GM12892 (cell line): ENCODE measurements around the gene METTL8.
A peak's percentile ranks its signal among the peaks of the same experiment; 100 is the strongest.
"Not testable (repeated sequence)": the region's sequence is repeated elsewhere in the genome, so short reads cannot be mapped to it uniquely, and the experiment has no call there.

ENCODE experiments used
- DNase-seq: peaks from one replicate; pipeline ENCODE4 v3.0.0; 2011; ENCODE audit not compliant: insufficient read length
- FAIRE-seq: peaks from 2 replicates; lab custom pipeline; 2011; peaks lifted over from hg19 to GRCh38; lab: Jason Lieb, UNC
- POLR2A ChIP-seq: IDR thresholded peaks from 2 replicates; pipeline ENCODE4 v1.6.1; 2011; ENCODE audit warnings: low read depth, low read length, control low read depth
- POLR2AphosphoS5 ChIP-seq: IDR thresholded peaks from 2 replicates; pipeline ENCODE4 v1.6.1; 2011; ENCODE audit warnings: low read depth, low read length, control low read depth
- TAF1 ChIP-seq: IDR thresholded peaks from 2 replicates; pipeline ENCODE4 v1.6.1; 2011; ENCODE audit warnings: low read depth, mild to moderate bottlenecking, control low read depth, low read length, borderline replicate concordance

Gene METTL8

DNA sequence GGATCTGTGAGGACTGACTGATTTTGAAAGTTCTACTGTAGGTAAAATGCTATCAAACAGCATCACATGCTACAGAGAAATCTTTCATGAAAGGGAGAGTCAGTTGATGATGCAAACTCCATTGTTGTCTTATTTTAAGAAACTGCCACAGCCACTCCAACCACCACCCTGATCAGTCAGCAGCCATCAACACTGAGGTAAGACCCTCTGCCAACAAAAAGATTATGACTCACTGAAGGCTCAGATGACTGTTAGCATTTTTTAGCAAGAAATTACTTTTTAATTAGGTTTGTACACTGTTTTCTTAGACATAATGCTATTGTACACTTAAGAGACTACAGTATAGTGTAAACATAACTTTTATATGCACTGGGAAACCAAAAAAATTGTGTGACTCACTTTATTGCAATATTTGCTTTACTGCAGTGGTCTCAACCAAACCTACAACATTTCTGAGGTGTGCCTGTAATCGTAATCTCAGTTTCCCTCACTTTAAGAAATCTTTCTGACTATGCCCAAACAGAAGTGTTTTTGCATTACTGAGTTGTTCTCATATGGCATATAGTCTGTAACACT, 42.8 kb downstream of the METTL8 start:
- FAIRE-seq (no peak), DNase-seq (no peak)
- TF ChIP-seq POLR2AphosphoS5 (no peak), TAF1 (no peak), POLR2A (no peak)

- TF ChIP-seq POLR2AphosphoS5 = no peak
- TF ChIP-seq POLR2A = no peak
- no peak for TF ChIP-seq TAF1
- DNase-seq = no peak
- no peak for FAIRE-seq
These were observed 44.0 kb downstream of the METTL8 start for GRCh38 chr2:171389780-171390179.

- DNase-seq (no peak), FAIRE-seq (peak; percentile 76)
These were observed 44.5 kb downstream of the METTL8 start for GRCh38 chr2:171389325-171389724.

GRCh38 chr2:171387052-171387451, 46.7 kb downstream of the METTL8 start:
- DNase-seq (no peak), FAIRE-seq (peak; percentile 40)
- TF ChIP-seq POLR2AphosphoS5 (no peak), TAF1 (no peak), POLR2A (no peak)

More at GRCh38 chr2:171389325-171389724, 44.5 kb downstream of the METTL8 start:
- TF ChIP-seq TAF1 = no peak
- no peak for TF ChIP-seq POLR2A
- TF ChIP-seq POLR2AphosphoS5 = no peak

- FAIRE-seq = no peak
These were observed 47.2 kb downstream of the METTL8 start for GRCh38 chr2:171386627-171387026.

GRCh38 chr2:171383134-171383533, 50.7 kb downstream of the METTL8 start:
- TF ChIP-seq POLR2AphosphoS5 = no peak
- no peak for TF ChIP-seq TAF1
- TF ChIP-seq POLR2A = no peak
- no peak for FAIRE-seq

More at GRCh38 chr2:171386627-171387026, 47.2 kb downstream of the METTL8 start:
- no peak for TF ChIP-seq POLR2AphosphoS5
- no peak for TF ChIP-seq POLR2A
- no peak for TF ChIP-seq TAF1
- no peak for DNase-seq

DNA sequence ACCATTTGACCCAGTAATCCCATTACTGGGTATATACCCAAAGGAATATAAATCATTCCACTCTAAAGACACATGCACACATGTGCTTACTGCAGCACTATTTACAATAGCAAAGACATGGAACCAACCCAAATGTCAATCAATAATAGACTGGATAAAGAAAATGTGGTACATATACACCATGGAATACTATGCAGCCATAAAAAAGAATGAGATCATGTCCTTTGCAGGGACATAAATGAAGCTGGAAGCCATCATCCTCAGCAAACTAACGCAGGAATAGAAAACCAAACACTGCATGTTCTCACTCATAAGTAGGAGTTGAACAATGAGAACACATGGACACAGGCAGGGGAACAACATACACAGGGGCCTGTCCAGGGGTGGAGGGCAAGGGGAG, 51.6 kb downstream of the METTL8 start:
- not testable (repeated sequence) for FAIRE-seq, DNase-seq

More at GRCh38 chr2:171383134-171383533, 50.7 kb downstream of the METTL8 start:
- DNase-seq = no peak

- not testable (repeated sequence) for FAIRE-seq
These were observed 55.9 kb downstream of the METTL8 start for GRCh38 chr2:171377852-171378251.

DNA sequence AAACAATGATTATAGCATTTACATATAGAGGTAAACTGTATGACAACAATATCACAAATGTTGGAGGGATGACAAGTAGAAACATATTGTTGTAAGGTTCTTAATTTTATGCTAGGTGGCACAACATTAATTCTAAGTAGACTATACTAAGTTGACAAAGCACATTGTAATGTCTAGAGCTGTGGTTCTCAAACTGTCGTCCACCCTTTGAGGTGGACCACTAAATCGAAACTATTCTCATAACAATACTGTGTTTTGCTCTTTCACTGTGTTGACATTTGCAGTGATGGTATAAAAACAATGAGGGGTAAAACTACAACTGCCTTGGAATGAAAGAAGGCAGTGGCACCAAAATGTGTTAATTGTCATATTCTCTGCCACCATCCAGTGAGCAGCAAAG, 66.1 kb downstream of the METTL8 start:
- FAIRE-seq (no peak), DNase-seq (no peak)
- TF ChIP-seq POLR2A (no peak), POLR2AphosphoS5 (no peak), TAF1 (no peak)

More at GRCh38 chr2:171377852-171378251, 55.9 kb downstream of the METTL8 start:
- not testable (repeated sequence) for DNase-seq

DNA sequence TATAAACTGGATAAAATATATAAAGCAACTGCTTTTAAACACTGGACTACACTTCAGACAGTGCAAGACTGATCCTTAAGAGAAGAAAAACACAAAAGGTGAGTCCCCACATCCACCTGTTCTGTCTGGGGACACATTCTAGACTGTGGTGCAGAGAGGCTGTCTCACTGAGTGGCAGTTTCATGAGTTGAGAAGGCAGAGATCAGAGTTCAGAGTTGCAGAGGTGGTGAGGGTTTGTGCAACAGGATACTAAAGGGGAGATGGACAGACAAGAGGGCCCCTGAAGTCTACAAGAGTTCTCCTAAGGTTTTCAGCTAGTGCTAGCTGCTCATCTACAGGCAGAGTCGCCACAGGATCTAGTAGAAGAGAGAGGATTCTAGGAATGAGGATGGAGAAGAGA, 68.0 kb downstream of the METTL8 start:
- FAIRE-seq = no peak
- no peak for DNase-seq
- TF ChIP-seq POLR2AphosphoS5 (no peak), POLR2A (no peak), TAF1 (no peak)

DNA sequence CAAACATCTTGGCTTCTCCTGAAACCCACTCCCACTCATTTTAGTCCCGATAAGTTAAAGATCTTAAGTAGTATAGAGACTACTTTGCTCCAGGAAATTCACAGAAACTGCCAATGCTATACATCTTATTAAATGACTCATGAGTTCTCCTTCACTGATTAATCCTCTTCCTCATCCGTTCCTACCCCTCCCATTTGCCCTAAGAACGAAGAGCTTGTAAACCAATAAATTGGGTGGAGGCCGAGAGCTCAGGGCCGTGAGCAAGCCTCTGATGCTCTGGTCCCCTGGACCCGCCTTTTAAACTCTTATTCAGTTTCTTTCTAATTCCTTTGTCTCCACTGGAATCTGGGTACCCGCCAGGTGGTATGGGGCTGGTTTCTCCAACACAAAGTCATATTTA, 68.6 kb downstream of the METTL8 start:
- TF ChIP-seq POLR2AphosphoS5 (no peak), TAF1 (no peak), POLR2A (no peak)
- FAIRE-seq (peak; percentile 63), DNase-seq (no peak)

DNA sequence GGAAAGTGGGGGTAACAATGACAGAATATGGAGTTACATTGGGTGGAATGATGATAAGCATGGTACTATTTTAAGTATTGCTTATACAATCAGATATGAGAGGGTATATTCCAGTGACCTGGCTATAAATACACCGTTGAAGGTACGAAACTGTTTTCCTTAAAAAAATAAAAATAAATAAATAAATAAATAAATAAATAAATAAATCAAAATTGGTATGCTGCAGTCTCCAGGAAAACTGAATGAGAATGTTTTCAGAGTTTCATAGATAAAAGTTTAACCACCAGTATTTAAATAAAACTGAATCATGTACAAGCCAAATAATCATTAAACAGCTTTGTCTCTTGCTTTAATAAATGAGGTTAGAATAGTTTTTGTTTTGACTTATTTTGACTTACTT, 71.4 kb downstream of the METTL8 start:
- FAIRE-seq (no peak), DNase-seq (no peak)
- TF ChIP-seq POLR2A = no peak
- TF ChIP-seq TAF1 = no peak
- TF ChIP-seq POLR2AphosphoS5 = no peak

DNA sequence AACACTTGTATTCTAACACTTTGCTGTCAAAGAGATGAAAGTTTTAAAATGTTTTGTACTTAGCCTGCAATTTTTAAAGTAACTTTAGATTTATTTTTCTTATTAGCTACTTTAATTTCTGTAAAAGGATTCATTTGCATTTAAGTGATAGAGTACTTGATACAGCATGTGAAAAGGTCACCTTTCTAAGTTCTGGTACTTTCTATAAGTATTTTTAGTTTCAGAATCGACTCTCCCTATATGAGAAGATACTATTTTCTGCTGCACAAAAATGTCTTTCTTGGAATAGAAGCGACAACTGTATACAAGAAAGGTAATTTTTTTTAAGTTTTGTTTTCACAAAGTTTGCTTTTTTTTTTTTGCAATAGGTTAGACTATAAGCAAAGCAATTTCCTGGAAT, 72.9 kb downstream of the METTL8 start:
- no peak for TF ChIP-seq POLR2AphosphoS5
- TF ChIP-seq TAF1 = no peak
- TF ChIP-seq POLR2A = no peak
- FAIRE-seq (no peak), DNase-seq (no peak)

DNA sequence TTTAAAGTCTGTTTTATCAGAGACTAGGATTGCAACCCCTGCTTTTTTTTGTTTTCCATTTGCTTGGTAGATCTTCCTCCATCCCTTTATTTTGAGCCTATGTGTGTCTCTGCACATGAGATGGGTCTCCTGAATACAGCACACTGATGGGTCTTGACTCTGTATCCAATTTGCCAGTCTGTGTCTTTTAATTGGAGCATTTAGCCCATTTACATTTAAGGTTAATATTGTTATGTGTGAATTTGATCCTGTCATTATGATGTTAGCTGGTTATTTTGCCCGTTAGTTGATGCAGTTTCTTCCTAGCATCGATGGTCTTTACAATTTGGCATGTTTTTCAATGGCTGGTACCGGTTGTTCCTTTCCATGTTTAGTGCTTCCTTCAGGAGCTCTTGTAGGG, 80.0 kb downstream of the METTL8 start:
- not testable (repeated sequence) for DNase-seq, FAIRE-seq
